ENCODE measurements around the gene SASH1. TPM values are rescaled to one million over a fixed set of nuclear protein-coding genes. Genes with fewer than 3 reads are reported as not detected.

SASH1 gene
- total RNA-seq, 3 donors from 2014 or later = 107 to 304 (median 145) TPM

DNA sequence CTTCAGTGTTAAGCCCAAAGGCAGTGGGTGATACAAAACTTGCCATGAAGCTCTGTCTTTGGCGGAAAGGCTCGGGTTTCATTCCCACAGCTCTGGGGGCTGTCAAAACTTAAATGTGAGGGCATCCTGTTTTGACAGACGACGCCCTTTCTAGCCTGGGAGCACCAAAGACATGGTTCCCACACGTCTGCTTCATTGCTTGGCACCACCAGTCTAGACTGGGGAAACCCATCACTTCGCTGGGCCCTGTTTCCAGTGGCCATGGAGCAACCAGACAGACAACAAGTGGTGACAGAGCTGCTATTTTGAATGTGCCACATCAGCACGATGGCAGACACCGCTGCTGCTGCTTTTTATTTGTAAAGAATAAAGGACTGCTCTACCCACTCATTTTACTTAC is 127.5 kb downstream of the SASH1 start:
- H3K4me1 ChIP-seq = no peaks in the 10 kb centered on the region
- no peak overlapping the region for H3K4me3 ChIP-seq
- no peaks in the 10 kb centered on the region for H3K9me3 ChIP-seq
- no peak overlapping the region for H3K27ac ChIP-seq
- H3K36me3 ChIP-seq = no peaks in the 10 kb centered on the region
- TF ChIP-seq POLR2AphosphoS5 (IDR thresholded peaks at IDR 0.05) = no peak
- TF ChIP-seq, protein P1, sequence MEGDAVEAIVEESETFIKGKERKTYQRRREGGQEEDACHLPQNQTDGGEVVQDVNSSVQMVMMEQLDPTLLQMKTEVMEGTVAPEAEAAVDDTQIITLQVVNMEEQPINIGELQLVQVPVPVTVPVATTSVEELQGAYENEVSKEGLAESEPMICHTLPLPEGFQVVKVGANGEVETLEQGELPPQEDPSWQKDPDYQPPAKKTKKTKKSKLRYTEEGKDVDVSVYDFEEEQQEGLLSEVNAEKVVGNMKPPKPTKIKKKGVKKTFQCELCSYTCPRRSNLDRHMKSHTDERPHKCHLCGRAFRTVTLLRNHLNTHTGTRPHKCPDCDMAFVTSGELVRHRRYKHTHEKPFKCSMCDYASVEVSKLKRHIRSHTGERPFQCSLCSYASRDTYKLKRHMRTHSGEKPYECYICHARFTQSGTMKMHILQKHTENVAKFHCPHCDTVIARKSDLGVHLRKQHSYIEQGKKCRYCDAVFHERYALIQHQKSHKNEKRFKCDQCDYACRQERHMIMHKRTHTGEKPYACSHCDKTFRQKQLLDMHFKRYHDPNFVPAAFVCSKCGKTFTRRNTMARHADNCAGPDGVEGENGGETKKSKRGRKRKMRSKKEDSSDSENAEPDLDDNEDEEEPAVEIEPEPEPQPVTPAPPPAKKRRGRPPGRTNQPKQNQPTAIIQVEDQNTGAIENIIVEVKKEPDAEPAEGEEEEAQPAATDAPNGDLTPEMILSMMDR (IDR thresholded peaks at IDR 0.05) = no peak
- TF ChIP-seq POLR2A (IDR thresholded peaks at IDR 0.05) = no peak
- intact Hi-C loops (cut with DNase I; ENCODE audit: low total_unique reads) = loop anchor here (5.0 kb wide), 1 partner anchor 1243 kb away; no protein-coding TSS in a partner anchor
- H3K27me3 ChIP-seq = no peaks in the 10 kb centered on the region
- no peak for DNase-seq (ENCODE audit: low spot score in 2 of 2)

DNA sequence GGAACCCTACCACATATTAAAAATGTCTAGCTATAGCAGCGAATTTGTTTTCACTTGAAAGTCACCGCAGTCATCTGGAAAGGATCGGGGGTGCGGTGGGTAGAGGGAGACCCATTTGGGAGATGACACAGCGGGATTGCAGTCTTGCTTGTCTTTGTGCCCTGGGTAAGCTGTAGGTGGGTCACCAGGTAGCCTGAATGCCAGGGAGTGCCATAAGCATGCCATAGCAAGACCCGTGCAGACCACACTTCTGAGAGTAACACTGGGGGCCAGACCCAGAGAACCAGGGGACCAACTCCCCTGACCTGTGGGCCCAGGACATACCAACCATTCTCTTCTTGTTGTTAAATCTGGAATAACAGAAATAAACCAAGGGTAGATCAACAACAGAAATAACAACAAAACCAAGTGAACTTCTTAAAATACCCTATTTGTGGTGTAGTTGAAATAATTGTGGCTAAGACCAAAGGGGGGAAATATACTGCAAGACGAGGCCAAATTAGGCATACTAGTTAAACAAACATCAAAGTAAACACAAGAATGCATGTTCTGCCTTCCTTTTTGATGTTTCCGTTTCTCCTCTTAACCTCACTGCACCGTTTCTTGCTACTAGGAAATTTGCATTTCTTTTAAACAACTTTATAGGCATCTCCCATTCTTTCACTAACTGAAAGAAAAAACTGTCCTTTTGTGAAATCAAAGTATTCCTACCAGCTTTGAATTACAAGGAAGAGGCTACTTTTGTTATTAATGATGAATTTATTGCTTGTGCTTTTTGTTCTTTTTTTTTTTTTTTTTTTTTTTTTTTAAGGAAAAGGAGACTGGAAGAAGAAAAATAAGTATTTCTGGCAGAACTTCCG is 128.2 kb downstream of the SASH1 start:
- no peak overlapping the region for H3K4me3 ChIP-seq
- no peaks in the 10 kb centered on the region for H3K9me3 ChIP-seq
- H3K36me3 ChIP-seq = no peaks in the 10 kb centered on the region
- H3K27me3 ChIP-seq = no peaks in the 10 kb centered on the region
- H3K4me1 ChIP-seq = no peaks in the 10 kb centered on the region
- H3K27ac ChIP-seq = no peak overlapping the region
- TF ChIP-seq POLR2A (IDR thresholded peaks at IDR 0.05) (no peak), POLR2AphosphoS5 (IDR thresholded peaks at IDR 0.05) (no peak)
- intact Hi-C loops (cut with DNase I; ENCODE audit: low total_unique reads) = loop anchor here (5.0 kb wide), 1 partner anchor 1244 kb away; no protein-coding TSS in a partner anchor
- DNase-seq (ENCODE audit: low spot score in 2 of 2) = no peak

DNA sequence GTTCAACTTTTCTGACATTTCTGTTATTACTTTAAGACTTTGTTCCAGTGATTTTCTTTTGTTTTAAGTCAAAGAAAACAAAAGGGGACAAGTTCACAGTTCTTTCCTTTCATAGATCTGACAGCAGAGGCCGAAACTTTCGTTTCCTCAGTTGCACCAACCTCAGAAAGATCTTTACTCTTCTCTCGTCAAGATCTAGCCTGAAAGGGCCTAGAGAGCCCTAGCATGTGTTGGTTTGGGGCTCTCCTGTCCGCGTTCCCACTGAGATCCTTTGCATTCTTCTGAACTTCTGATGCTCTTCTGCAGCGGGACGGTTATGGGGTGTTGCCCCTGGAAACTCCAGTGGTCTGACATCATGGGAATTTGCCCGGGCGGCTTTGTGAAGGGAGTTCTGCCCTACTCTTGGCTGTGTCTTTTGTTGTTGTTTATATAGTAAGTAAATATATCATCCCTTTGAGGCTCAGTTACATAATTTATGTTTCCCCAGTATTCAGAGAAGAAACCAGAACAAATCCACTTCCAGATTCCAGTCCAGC is 129.1 kb downstream of the SASH1 start:
- no peaks in the 10 kb centered on the region for H3K4me1 ChIP-seq
- TF ChIP-seq POLR2AphosphoS5 (IDR thresholded peaks at IDR 0.05) (no peak), POLR2A (IDR thresholded peaks at IDR 0.05) (no peak)
- no peaks in the 10 kb centered on the region for H3K36me3 ChIP-seq
- peak overlapping the region in 1 of 2 donors; percentile 10 for H3K27ac ChIP-seq
- DNase-seq (ENCODE audit: low spot score in 2 of 2) = no peak
- no peak overlapping the region for H3K4me3 ChIP-seq
- H3K9me3 ChIP-seq = no peaks in the 10 kb centered on the region
- H3K27me3 ChIP-seq = no peaks in the 10 kb centered on the region
- intact Hi-C loops (cut with DNase I; ENCODE audit: low total_unique reads) = loop anchor here (5.0 kb wide), 1 partner anchor 1244 kb away; no protein-coding TSS in a partner anchor

DNA sequence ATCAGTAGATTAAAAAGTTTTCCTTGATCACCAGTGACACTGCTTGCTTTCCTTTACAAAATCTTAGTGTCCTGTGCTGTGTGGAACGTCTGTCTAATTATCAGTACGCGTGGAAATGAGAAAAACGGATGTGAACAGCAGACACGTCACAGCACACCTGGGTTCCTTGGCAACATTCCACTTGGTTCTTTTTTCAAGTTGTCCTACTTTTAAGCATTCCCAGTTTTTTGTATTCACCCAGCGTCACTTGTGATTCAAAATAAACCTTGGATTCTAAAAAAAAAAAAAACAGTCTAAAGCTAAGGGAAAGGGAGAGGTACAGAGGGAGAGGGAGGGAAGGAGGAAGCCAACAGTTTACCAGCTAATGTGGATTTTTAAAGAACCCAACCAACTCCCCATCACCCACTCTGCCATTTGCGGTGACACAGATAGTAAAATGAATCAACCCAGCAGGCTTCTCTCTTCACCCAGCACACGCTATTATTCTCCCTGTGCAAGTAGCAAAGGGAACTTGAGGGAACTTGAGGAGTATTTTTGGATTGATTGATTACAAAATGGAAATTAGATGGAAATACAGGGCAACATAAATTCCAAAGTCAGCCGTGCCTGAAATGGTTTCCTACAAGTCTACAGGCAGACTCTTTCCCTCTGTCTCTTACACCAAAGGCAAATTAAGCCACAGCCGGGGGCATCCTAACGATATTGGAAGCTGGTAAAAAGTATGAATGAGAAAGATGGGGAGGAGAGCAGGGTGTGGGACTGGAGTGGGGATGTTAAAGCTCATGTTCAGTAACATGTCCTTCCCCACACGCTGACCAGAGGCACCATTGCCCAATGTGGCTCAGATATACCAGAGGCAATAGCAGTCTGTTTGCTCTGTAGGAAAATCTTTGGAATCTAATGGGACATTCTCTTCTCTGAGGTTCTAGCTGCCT is 129.8 kb downstream of the SASH1 start:
- Histone ChIP-seq H3K27me3 (no peaks in the 10 kb centered on the region), H3K4me3 (no peak overlapping the region), H3K9me3 (no peaks in the 10 kb centered on the region), H3K36me3 (no peaks in the 10 kb centered on the region), H3K4me1 (no peaks in the 10 kb centered on the region), H3K27ac (no peak overlapping the region)
- TF ChIP-seq POLR2A (IDR thresholded peaks at IDR 0.05) (no peak), POLR2AphosphoS5 (IDR thresholded peaks at IDR 0.05) (no peak)
- TF ChIP-seq, protein P1 (IDR thresholded peaks at IDR 0.05) = no peak
- intact Hi-C loops (cut with DNase I; ENCODE audit: low total_unique reads) = loop anchor here (5.0 kb wide), 1 partner anchor 1245 kb away; no protein-coding TSS in a partner anchor
- no peak for DNase-seq (ENCODE audit: low spot score in 2 of 2)

DNA sequence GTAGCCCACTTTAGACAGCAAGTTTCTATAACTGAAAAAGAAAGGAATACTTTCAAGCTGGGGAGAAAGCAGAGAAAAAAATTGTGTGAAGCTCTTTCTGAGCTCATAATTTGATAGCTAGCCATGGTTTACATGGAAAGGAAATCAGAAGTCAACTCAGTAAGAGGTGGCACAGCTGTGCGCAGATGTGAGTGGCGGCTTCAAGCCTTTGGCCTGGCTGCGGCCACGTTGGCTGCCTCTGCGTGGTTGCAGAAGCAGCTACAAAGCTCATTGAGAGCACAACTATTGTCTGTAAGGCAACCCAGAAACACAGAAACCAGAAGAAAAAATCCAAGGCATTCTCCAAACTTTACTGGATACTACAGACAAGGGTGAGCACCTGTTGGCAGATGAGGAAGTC is 136.9 kb downstream of the SASH1 start:
- intact Hi-C loops (cut with DNase I; ENCODE audit: low total_unique reads) = no loop called here
- Histone ChIP-seq H3K27me3 (no peaks in the 10 kb centered on the region), H3K4me1 (no peaks in the 10 kb centered on the region), H3K4me3 (no peak overlapping the region), H3K9me3 (no peaks in the 10 kb centered on the region), H3K27ac (no peak overlapping the region), H3K36me3 (peaks cover 5% of the 10 kb centered on the region)
- TF ChIP-seq POLR2AphosphoS5 (IDR thresholded peaks at IDR 0.05) = no peak
- TF ChIP-seq, protein P1 (IDR thresholded peaks at IDR 0.05) = no peak
- no peak for DNase-seq (ENCODE audit: low spot score in 2 of 2)
